Testis (tissue), 3 donors: Measurements from ENCODE around the gene MYL7. TPM values are rescaled to one million over a fixed set of nuclear protein-coding genes. Genes with fewer than 3 reads are reported as not detected.

ENCODE experiments used
- DNase-seq: peaks from one replicate; pipeline ENCODE4 v3.0.0-alpha.2; 2019
- H3K27ac ChIP-seq, 2 donors: fragments of 200-600 bp; sonication (generic); one replicate each; pipeline ENCODE4 v1.5.1; 2019
- H3K27me3 ChIP-seq: fragments of 200-600 bp; sonication (generic); one replicate; pipeline ENCODE4 v1.5.1; 2019
- H3K36me3 ChIP-seq: fragments of 200-600 bp; sonication (generic); one replicate; pipeline ENCODE4 v1.5.1; 2017; ENCODE audit warnings: low read depth; ENCODE audit errors: missing control alignments
- H3K4me1 ChIP-seq: fragments of 200-600 bp; sonication (generic); one replicate; pipeline ENCODE4 v1.5.1; 2019
- H3K4me3 ChIP-seq, 2 donors: fragments of 200-600 bp; sonication (generic); one replicate each; pipeline ENCODE4 v1.5.1; 2017 to 2019
- H3K9me3 ChIP-seq: fragments of 200-600 bp; sonication (generic); one replicate; pipeline ENCODE4 v1.5.1; 2017
- POLR2A ChIP-seq: fragments of 450-650 bp; IDR thresholded peaks from one replicate; pipeline ENCODE4 v1.6.1; 2017; ENCODE audit warnings: antibody characterized with exemption, mild to moderate bottlenecking, moderate library complexity
- WGBS, 2 donors: methylation state at CpG; one replicate each; pipeline ENCODE4 v1.1.5; 2018; 5-methylcytosine and 5-hydroxymethylcytosine counted together
- intact Hi-C: fragments of 100-400 bp; cut with DNase I; formaldehyde crosslinking; loops from one replicate; pipeline ENCODE4 v1.15.1; 2023; ENCODE audit warnings: low total_unique reads
- polyA plus RNA-seq: library from polyadenylated mRNA; stranded (reverse); fragments of 350-450 nt; fragmentation: Illumina TruSeq; extraction: RNeasy Lipid Tissue Mini Kit (QIAGEN cat#74804); gene quantifications from one replicate; pipeline ENCODE4 v1.2.3, GENCODE V29; 2014; ENCODE audit warnings: low read depth, low replicate concordance; ENCODE audit not compliant: insufficient read depth
- total RNA-seq, 2 donors: library from RNA; depleted of rRNA; stranded (reverse); fragments of >200 nt; gene quantifications; one replicate each; pipeline ENCODE4 v1.2.3, GENCODE V29; 2016
- TF ChIP-seq, protein P1 (sequence below), 3 experiments: fragments of 450-650 bp in 2 of 3; fragments of 200-600 bp in 1 of 3; sonication (generic) in 1 of 3; IDR thresholded peaks; one replicate each; pipeline ENCODE4 v1.5.1; 2016 to 2019; ENCODE audit warnings: antibody characterized with exemption in 3 of 3, mild to moderate bottlenecking in 2 of 3, moderate library complexity in 1 of 3

Gene MYL7
- total and polyA plus RNA-seq, 3 donors from 2014 or later = 1.5 to 1.7 TPM; not detected in 1

GRCh38 chr7:44121761-44122420, 19.2 kb downstream of the MYL7 start:
- Histone ChIP-seq H3K27ac (no peak overlapping the region), H3K36me3 (no peaks in the 10 kb centered on the region), H3K9me3 (no peaks in the 10 kb centered on the region), H3K27me3 (no peaks in the 10 kb centered on the region), H3K4me1 (peaks cover 8% of the 10 kb centered on the region), H3K4me3 (no peak overlapping the region)
- TF ChIP-seq POLR2A = no peak
- TF ChIP-seq, protein P1, sequence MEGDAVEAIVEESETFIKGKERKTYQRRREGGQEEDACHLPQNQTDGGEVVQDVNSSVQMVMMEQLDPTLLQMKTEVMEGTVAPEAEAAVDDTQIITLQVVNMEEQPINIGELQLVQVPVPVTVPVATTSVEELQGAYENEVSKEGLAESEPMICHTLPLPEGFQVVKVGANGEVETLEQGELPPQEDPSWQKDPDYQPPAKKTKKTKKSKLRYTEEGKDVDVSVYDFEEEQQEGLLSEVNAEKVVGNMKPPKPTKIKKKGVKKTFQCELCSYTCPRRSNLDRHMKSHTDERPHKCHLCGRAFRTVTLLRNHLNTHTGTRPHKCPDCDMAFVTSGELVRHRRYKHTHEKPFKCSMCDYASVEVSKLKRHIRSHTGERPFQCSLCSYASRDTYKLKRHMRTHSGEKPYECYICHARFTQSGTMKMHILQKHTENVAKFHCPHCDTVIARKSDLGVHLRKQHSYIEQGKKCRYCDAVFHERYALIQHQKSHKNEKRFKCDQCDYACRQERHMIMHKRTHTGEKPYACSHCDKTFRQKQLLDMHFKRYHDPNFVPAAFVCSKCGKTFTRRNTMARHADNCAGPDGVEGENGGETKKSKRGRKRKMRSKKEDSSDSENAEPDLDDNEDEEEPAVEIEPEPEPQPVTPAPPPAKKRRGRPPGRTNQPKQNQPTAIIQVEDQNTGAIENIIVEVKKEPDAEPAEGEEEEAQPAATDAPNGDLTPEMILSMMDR (IDR thresholded peaks at IDR 0.05) = no peak
- intact Hi-C loops = no loop called here
- 89 to 95% methylated on average over 11 to 12 of the region's 12 CpGs for WGBS, 2 donors
- DNase-seq = no peak

DNA sequence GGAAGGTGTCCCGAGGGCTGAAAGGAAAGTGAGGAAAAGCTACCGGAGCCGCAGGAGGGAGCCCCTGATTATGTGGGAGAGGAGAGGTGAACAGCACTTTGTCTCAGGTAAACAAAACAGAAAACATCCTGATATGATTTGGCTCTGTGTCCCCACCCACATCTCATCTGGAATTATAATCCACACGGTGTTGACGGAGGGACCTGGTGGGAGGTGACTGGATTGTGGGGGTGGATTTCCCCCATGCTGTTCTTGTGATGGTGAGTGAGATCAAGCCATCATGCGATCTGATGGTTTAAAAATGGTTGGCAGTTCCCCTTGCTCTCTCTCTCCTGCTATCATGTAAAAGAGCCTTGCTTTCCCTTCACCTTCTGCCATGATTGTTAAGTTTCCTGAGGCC, 20.7 kb downstream of the MYL7 start:
- no peaks in the 10 kb centered on the region for H3K36me3 ChIP-seq
- no peaks in the 10 kb centered on the region for H3K27me3 ChIP-seq
- no peaks in the 10 kb centered on the region for H3K9me3 ChIP-seq
- 88 to 93% methylated on average over 6 of the region's 6 CpGs for WGBS, 2 donors
- no peak for DNase-seq
- H3K4me1 ChIP-seq = peaks cover 8% of the 10 kb centered on the region
- no peak overlapping the region for H3K4me3 ChIP-seq
- no peak for TF ChIP-seq POLR2A
- TF ChIP-seq, protein P1 (IDR thresholded peaks at IDR 0.05) = no peak
- intact Hi-C loops = no loop called here
- H3K27ac ChIP-seq = no peak overlapping the region

- Histone ChIP-seq H3K9me3 (no peaks in the 10 kb centered on the region), H3K4me3 (no peak overlapping the region), H3K27me3 (no peaks in the 10 kb centered on the region), H3K27ac (no peak overlapping the region), H3K4me1 (peaks cover 8% of the 10 kb centered on the region), H3K36me3 (no peaks in the 10 kb centered on the region)
- DNase-seq = no peak
- intact Hi-C loops = no loop called here
- TF ChIP-seq, protein P1 (IDR thresholded peaks at IDR 0.05) = no peak
- no peak for TF ChIP-seq POLR2A
- 91 to 93% methylated on average over 8 of the region's 8 CpGs for WGBS, 2 donors
These were observed 21.2 kb downstream of the MYL7 start for GRCh38 chr7:44119829-44120380.

DNA sequence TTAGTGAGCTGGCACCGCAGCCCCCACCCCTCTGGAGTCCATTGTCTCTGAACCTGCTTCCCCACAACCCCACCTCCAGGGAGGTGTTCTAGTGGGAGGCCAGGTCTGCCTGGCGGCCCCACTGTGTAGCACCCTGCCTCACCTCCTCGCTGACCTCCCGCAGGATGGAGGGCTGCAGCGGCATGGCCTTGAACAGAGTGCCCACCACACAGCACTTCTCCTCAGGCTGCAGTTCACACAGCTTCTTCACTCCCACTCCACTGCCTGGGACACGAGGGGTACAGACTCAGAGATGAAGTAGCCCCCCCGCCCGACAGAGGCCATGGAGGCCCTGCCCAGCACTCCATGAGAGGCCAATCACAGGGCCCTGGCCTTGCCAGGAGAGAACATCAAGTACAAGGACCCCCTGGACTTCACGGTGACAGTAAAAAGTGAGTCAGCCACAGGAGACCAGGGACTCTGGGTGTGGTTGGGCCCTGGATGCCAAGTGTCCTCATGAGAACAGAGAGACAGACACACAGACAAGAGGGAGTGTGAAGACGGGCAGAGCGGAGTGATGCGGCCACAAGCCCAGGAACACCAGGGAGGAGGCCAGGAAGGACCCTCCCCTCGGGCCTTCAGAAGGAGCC, 23.2 kb downstream of the MYL7 start:
- no peaks in the 10 kb centered on the region for H3K27me3 ChIP-seq
- no peak for DNase-seq
- H3K27ac ChIP-seq = no peak overlapping the region
- WGBS, 2 donors = 81 to 89% methylated on average over 7 to 13 of the region's 13 CpGs
- H3K4me1 ChIP-seq = peaks cover 8% of the 10 kb centered on the region
- H3K9me3 ChIP-seq = no peaks in the 10 kb centered on the region
- intact Hi-C loops = no loop called here
- no peak for TF ChIP-seq POLR2A
- TF ChIP-seq, protein P1 (IDR thresholded peaks at IDR 0.05) = no peak
- H3K36me3 ChIP-seq = no peaks in the 10 kb centered on the region
- no peak overlapping the region for H3K4me3 ChIP-seq
